H54 (cell line): ENCODE data around the gene USH2A.

Experiments used
- DNase-seq: peaks from one replicate; pipeline ENCODE4 v3.0.0; 2011; ENCODE audit warnings: low spot score, mixed read lengths; ENCODE audit not compliant: insufficient read length
- FAIRE-seq: peaks from 3 replicates; lab custom pipeline; 2011; peaks lifted over from hg19 to GRCh38; lab: Jason Lieb, UNC
- POLR2A ChIP-seq: IDR thresholded peaks from 2 replicates; pipeline ENCODE4 v1.6.1; 2011; ENCODE audit warnings: low read depth, mild to moderate bottlenecking, low read length

USH2A gene

DNA sequence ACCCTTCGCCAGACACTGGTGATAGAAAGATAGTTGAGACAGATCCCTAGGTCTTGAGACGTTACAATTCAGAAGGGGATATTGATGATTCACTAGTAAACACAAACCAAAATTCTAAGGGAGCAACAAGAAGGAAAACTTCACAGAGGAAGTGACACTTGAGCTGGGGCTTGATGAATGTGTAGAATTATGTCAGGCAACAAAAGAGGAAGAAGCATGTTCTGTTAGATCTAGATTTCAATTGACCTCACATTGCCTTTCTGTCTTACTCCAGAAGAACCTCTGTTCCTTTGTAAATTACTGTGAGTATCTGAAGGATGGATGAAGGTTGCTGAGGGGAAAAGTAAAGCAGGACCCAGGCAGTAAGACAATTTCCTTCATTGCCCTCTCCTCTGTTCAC lies 528.0 kb downstream of the USH2A start:
- no peak for TF ChIP-seq POLR2A
- DNase-seq: no peak
- no peak for FAIRE-seq

GRCh38 chr1:215894617-215895016 lies 528.6 kb downstream of the USH2A start:
- DNase-seq: no peak
- FAIRE-seq: no peak
- no peak for TF ChIP-seq POLR2A

DNA sequence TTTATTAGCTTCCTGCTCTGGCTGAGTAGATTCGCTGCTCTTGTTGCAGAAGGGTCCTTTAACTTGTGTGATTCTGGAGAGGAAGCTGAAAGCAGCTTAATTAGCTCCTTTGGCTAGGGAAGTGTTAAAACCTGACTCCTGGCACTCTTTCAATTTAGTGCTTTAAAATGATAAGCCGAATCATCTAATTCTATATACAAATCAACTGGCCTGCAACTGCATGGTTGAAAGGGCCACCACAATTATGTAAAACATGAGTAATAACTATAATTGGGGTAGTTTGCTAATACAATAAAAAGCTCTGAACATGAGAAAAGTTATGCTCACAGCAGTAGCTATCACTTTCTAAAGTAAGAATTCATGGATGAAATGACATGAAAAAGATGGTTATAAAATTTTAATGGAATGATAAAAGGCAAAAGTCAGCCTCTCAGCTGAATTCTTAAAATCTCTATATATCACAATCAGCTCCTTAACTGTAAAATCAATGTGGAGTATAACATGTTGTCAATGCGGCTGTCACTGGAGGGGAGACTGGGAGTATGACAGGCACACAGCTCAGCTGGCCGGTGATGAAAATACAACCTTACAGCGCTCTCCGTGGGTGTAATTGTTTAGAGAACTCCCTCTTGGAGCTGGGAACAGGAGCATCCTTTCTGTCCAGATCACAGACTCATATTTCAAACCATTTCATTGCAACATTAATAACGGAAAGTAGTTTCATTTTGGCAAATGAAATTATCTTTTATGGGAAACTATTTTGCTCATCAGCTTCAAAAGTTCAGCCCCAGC lies 531.8 kb downstream of the USH2A start:
- DNase-seq (no peak), FAIRE-seq (no peak)
- TF ChIP-seq POLR2A: no peak

GRCh38 chr1:215890438-215890837 lies 532.8 kb downstream of the USH2A start:
- DNase-seq: no peak
- no peak for TF ChIP-seq POLR2A
- FAIRE-seq: no peak

- DNase-seq (no peak), FAIRE-seq (no peak)
- TF ChIP-seq POLR2A: no peak
Observed at GRCh38 chr1:215889871-215890270, 533.4 kb downstream of the USH2A start.

DNA sequence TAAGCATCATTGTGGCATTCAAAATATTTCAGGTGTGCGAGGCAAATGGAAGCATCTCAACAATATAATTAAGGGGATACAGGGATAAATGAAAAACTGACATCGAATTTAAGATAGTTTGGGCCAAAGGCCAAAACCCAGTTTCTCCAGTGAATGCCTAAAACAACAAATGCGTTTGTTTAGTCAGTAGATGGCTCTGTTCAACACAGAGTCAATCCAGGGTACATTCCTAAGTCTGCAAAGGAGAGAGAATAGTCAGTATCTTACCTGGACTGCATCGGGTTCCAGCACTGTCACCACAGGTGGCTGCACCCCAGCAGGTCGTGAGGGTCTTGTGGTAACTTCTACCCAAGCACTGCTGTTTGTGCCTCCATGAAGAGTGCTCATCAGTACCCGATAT lies 535.1 kb downstream of the USH2A start:
- FAIRE-seq (no peak), DNase-seq (no peak)
- no peak for TF ChIP-seq POLR2A

DNA sequence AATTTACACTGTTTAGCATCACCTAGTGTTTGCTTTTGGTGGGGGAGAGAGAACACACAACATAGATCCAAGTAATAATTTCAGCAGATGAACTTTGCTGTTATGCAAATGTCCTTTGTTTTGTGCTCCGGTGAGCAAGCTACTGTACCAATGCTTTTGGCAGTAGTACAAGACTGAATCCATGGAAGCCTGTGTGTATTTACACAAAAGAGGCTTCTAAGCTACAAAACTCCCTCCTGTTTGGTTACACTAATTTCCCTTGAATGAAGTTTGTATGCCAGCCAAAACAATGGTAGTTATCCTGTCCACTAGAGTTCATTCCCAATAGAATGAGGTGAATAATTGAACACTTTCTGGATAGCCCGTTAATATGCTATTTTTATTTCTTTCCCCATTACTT lies 535.6 kb downstream of the USH2A start:
- FAIRE-seq: no peak
- no peak for TF ChIP-seq POLR2A
- DNase-seq: no peak

GRCh38 chr1:215883004-215883403 lies 540.2 kb downstream of the USH2A start:
- no peak for DNase-seq
- no peak for TF ChIP-seq POLR2A
- FAIRE-seq: no peak

- FAIRE-seq (no peak), DNase-seq (no peak)
- TF ChIP-seq POLR2A: no peak
Observed at GRCh38 chr1:215878843-215879242, 544.4 kb downstream of the USH2A start.

GRCh38 chr1:215878128-215878527 lies 545.1 kb downstream of the USH2A start:
- FAIRE-seq (no peak), DNase-seq (no peak)
- no peak for TF ChIP-seq POLR2A

DNA sequence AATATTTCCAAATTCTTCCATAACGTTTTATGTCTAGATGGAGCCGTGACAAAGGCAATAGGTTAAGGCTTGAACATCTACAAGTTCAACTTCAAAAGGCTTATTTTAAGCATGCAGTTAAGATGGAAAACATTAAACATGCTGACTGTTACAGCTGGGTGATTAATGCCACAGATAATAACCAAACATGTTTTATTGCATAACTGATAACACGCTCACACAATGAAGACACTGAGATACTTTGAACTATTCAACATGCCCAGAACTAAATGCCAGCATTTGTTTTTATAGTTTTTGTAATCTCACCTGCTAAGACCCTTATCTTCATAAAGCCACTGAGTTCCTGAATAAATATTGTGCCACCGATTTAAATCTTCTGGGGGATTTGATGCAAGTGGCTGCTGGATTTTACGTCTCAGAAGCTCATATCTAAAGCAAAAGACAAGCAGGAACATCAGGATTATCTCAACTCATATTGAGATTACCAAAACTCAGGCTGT lies 545.7 kb downstream of the USH2A start:
- FAIRE-seq (no peak), DNase-seq (no peak)
- TF ChIP-seq POLR2A: no peak

GRCh38 chr1:215875712-215876111 lies 547.5 kb downstream of the USH2A start:
- no peak for TF ChIP-seq POLR2A
- DNase-seq (no peak), FAIRE-seq (no peak)

DNA sequence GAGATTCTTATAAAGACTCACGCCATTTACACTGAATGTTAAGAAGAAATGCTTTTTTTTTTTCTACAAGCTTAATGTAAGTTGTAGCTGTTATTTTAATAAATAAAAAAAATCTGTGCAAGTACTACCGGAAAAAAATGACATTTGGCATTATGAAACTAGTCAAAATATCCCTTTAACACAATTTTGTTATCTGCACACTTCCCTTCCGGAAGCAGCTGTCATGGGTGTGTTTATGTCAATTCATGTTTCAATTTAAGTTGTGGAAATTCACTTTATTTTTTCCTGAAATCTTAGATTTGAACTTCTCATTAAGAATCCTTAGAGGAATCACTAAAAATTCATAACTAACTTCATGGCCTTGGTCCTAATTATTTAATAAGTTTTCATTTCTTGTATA lies 548.0 kb downstream of the USH2A start:
- no peak for FAIRE-seq
- DNase-seq: no peak

DNA sequence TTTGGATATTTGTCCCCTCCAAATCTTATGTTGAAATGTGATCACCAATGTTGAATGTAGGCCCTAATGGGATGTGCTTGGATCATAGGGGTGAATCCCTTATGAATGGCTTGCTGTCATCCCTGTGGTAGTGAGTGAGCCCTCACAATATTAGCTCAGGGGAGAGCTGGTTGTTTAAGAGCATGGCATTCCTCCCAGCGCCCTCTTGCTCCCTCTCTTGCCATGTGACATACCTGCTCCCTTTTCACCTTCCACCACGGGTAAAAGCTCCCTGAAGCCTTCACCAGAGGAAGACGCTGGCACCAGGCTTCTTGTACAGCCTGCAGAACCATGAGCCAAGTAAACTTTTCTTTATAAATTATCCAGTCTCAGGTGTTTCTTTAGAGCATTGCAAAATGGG lies 550.6 kb downstream of the USH2A start:
- no peak for TF ChIP-seq POLR2A
- DNase-seq (no peak), FAIRE-seq (no peak)

More for the DNA sequence above, 548.0 kb downstream of the USH2A start:
- TF ChIP-seq POLR2A: no peak

DNA sequence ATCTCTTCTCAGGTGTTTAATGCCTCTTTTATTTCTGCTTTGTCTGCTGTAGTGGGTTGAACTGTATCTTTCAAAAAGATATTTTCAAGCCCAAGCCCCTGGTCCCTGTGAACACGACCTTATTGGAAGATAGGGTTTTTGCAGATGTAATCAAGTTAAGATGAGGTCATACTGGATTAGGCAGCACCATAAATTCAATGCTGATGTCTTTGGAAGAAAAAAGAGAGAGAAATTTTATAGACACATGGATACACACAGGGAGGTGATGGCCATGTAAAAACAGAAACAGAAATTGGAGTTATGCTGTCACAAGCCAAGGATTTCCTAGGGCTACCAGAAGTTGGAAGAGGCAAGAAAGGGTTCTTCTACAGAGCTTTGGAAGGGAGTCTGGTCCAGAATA lies 554.7 kb downstream of the USH2A start:
- no peak for TF ChIP-seq POLR2A
- FAIRE-seq (no peak), DNase-seq (no peak)
